ENCODE measurements around the gene PROM2.

Gene PROM2

DNA sequence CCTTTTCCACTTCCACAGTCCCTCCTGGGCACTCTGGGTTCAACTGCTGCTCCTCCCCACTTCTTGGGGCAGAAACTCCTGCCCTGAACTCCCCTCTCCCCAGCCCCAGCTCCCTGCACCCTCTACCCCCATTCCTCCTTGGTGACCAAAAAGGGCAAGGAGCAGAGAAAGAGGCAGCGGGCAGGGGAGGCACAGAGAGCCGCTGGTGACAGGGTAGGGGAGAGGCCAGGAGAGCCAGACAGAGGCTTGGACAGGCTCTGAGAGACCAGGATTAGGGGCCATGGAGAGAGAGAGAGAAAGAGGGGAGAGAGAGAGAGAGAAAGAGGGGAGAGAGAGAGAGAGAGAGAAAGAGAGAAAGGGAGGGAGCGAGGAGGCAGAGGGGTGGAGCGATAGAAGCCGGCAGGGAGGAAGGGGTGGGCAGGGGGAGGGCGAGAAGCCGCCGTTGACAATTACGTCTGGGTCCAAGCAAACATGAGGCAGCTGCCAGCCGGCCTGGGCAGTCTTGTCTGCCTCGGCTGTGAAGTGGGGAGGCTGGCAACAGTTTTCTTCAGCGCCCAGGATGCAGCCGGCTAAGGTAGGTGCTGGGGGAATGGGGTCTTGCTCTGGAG lies 22.7 kb downstream of the PROM2 start, which contains the start of gene KCNIP3:
Gene KCNIP3, plus strand, starts transcription at position 468 of the 608 bp plus-strand sequence. Its CDS starts 92 bp downstream, at position 560.
- no peak within 1 kb of the TSS for H3K4me3 ChIP-seq (ENCODE audit: insufficient read depth, low read length, poor library complexity, severe bottlenecking)
- H4K20me1 ChIP-seq (ENCODE audit: low read depth, low read length): no peaks in the 10 kb centered on the region

DNA sequence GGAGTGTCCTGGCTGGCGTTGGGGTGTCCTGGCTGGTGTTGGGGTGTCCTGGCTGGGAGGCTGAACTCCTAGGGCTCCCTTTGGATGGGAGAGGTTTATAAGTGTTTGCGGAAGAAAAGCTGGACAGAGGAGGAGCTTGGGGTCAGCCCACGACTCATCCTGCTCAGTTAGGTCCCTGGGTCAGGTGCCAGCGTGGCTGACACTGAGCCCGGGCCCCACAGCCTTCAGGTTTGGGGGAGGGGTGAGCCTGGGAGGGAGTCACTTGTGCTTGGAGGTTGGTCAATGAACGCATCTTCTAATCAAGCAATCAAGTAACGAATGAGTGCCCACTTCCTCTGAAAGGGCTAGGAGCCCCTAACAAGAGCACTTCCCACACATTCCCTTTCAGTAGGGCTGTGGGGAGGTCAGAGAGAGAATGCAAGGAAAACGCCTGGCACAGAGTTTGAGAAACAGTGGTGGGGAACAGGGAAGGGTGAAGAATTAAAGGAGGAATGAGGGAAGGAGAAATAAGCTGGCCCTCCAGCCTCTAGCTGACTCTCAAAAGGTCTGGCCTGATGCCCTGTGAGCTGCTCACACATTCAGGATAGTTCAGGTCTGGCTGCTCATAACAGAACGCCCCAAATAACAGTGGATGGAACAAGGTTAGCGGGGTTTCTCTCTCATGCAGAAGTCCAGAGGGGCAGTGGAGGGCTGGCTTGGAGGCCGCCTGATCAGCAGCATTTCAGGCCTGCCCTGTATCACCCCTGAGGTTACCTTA lies 23.6 kb downstream of the PROM2 start:
- H3K27ac ChIP-seq (ENCODE audit: low read depth, low read length): no peak overlapping the region
- no peak overlapping the region for H3K4me3 ChIP-seq (ENCODE audit: insufficient read depth, low read length, poor library complexity, severe bottlenecking)

More for the DNA sequence above, 22.7 kb downstream of the PROM2 start, which contains the start of gene KCNIP3:
- no peaks in the 10 kb centered on the region for H3K27me3 ChIP-seq (ENCODE audit: low read length)
- H3F3A ChIP-seq (ENCODE audit: insufficient read depth): no peaks in the 10 kb centered on the region
- H3K9ac ChIP-seq (ENCODE audit: low read length): no peak within 1 kb of the TSS
- no peaks in the 10 kb centered on the region for H3K79me2 ChIP-seq (ENCODE audit: insufficient read depth, low read length)
- no peaks in the 10 kb centered on the region for H3K9me3 ChIP-seq (ENCODE audit: insufficient read depth, low read length)
- no peak within 1 kb of the TSS for H2AFZ ChIP-seq (ENCODE audit: low read depth, low read length, severe bottlenecking)
- no peak within 1 kb of the TSS for H3K4me2 ChIP-seq (ENCODE audit: low read depth, low read length, poor library complexity, severe bottlenecking)
- no peak within 1 kb of the TSS for H3K27ac ChIP-seq (ENCODE audit: low read depth, low read length)
- no peaks in the 10 kb centered on the region for H3K9me2 ChIP-seq (replicated peaks; ENCODE audit: insufficient read depth, low read length)
- no peaks in the 10 kb centered on the region for H3K36me3 ChIP-seq (ENCODE audit: low read length)
- no peak for TF ChIP-seq EZH2phosphoT487 (conservative IDR thresholded peaks at IDR 0.05; ENCODE audit: low read length)

DNA sequence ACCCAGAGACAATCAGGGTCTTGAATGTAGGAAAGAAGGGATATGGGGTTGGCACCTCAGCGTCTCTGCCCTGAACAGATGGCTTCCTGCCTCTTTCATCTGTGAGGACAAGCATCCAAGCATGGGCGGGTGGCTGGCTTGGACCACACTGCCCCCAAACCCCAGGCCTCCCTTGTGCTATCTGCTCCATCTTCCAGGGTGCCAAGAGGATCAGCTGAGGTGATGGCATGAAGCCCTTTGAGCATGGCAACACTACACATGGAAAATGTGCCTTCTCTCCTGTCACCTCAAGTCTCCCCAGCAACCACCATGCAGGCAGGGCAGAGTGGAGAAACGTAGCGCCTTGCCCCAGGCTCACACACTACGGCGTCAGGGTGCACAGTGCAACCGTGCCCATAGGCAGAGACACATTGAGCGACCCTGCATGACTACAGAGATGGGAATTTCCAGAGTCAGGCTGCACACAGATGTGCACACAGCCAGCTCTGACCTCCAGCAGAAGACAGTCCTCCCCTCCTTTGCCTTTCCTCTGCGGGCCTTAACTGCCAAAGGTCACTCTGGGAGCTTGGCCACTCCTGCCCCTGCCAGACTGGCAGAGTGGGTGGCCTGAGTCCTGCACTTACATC lies 24.4 kb downstream of the PROM2 start:
- no peaks in the 10 kb centered on the region for H3K9me3 ChIP-seq (ENCODE audit: insufficient read depth, low read length)

More for the DNA sequence above, 23.6 kb downstream of the PROM2 start:
- H4K20me1 ChIP-seq (ENCODE audit: low read depth, low read length): no peaks in the 10 kb centered on the region
- no peak overlapping the region for H3K9ac ChIP-seq (ENCODE audit: low read length)
- H3F3A ChIP-seq (ENCODE audit: insufficient read depth): no peaks in the 10 kb centered on the region
- H3K27me3 ChIP-seq (ENCODE audit: low read length): no peaks in the 10 kb centered on the region
- H3K9me2 ChIP-seq (replicated peaks; ENCODE audit: insufficient read depth, low read length): no peaks in the 10 kb centered on the region
- no peak for TF ChIP-seq EZH2phosphoT487 (conservative IDR thresholded peaks at IDR 0.05; ENCODE audit: low read length)
- TF ChIP-seq, protein P1, sequence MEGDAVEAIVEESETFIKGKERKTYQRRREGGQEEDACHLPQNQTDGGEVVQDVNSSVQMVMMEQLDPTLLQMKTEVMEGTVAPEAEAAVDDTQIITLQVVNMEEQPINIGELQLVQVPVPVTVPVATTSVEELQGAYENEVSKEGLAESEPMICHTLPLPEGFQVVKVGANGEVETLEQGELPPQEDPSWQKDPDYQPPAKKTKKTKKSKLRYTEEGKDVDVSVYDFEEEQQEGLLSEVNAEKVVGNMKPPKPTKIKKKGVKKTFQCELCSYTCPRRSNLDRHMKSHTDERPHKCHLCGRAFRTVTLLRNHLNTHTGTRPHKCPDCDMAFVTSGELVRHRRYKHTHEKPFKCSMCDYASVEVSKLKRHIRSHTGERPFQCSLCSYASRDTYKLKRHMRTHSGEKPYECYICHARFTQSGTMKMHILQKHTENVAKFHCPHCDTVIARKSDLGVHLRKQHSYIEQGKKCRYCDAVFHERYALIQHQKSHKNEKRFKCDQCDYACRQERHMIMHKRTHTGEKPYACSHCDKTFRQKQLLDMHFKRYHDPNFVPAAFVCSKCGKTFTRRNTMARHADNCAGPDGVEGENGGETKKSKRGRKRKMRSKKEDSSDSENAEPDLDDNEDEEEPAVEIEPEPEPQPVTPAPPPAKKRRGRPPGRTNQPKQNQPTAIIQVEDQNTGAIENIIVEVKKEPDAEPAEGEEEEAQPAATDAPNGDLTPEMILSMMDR (IDR thresholded peaks at IDR 0.05; ENCODE audit: insufficient read depth, low read length, poor library complexity, severe bottlenecking): no peak
- no peak overlapping the region for H3K4me2 ChIP-seq (ENCODE audit: low read depth, low read length, poor library complexity, severe bottlenecking)
- no peaks in the 10 kb centered on the region for H3K79me2 ChIP-seq (ENCODE audit: insufficient read depth, low read length)
- no peaks in the 10 kb centered on the region for H3K36me3 ChIP-seq (ENCODE audit: low read length)
- no peak overlapping the region for H2AFZ ChIP-seq (ENCODE audit: low read depth, low read length, severe bottlenecking)
- no peaks in the 10 kb centered on the region for H3K9me3 ChIP-seq (ENCODE audit: insufficient read depth, low read length)

More for the DNA sequence above, 24.4 kb downstream of the PROM2 start:
- Histone ChIP-seq H3K9ac (ENCODE audit: low read length) (no peak overlapping the region), H3K27ac (ENCODE audit: low read depth, low read length) (no peak overlapping the region), H3K9me2 (replicated peaks; ENCODE audit: insufficient read depth, low read length) (no peaks in the 10 kb centered on the region), H3K4me2 (ENCODE audit: low read depth, low read length, poor library complexity, severe bottlenecking) (no peak overlapping the region), H3K27me3 (ENCODE audit: low read length) (no peaks in the 10 kb centered on the region), H3K4me3 (ENCODE audit: insufficient read depth, low read length, poor library complexity, severe bottlenecking) (no peak overlapping the region), H3F3A (ENCODE audit: insufficient read depth) (no peaks in the 10 kb centered on the region), H3K36me3 (ENCODE audit: low read length) (no peaks in the 10 kb centered on the region), H4K20me1 (ENCODE audit: low read depth, low read length) (no peaks in the 10 kb centered on the region), H3K79me2 (ENCODE audit: insufficient read depth, low read length) (no peaks in the 10 kb centered on the region), H2AFZ (ENCODE audit: low read depth, low read length, severe bottlenecking) (no peak overlapping the region)
- no peak for TF ChIP-seq EZH2phosphoT487 (conservative IDR thresholded peaks at IDR 0.05; ENCODE audit: low read length)
- TF ChIP-seq, protein P1 (IDR thresholded peaks at IDR 0.05; ENCODE audit: insufficient read depth, low read length, poor library complexity, severe bottlenecking): no peak

Data from SU-DHL-6 (cell line).